ENCODE data around the gene NFYC. TPM values are rescaled to one million over a fixed set of nuclear protein-coding genes. Genes with fewer than 3 reads are reported as not detected.

Gene NFYC
- total RNA-seq, 3 donors from 2014 or later = 56.2 to 76.4 (median 70.5) TPM

- DNase-seq (peak in 1 of 3 donors; percentile 32), ATAC-seq (peak; percentile 19)
- intact Hi-C loops (cut with DNase I, micrococcal nuclease) = no loop called here
- TF ChIP-seq CTCF (IDR thresholded peaks at IDR 0.05) = no peak
- Histone ChIP-seq H3K4me3 (no peak overlapping the region), H3K9me3 (no peaks in the 10 kb centered on the region), H3K36me3 (ENCODE audit: low read depth) (no peaks in the 10 kb centered on the region), H3K4me1 (ENCODE audit: low read depth) (peaks cover 10% of the 10 kb centered on the region)
Observed at GRCh38 chr1:40784141-40784770, 92.8 kb downstream of the NFYC start.

GRCh38 chr1:40784771-40785151, 93.3 kb downstream of the NFYC start:
- peak in 1 of 3 donors; percentile 23 for DNase-seq
- peaks cover 10% of the 10 kb centered on the region for H3K4me1 ChIP-seq (ENCODE audit: low read depth)
- intact Hi-C loops (cut with DNase I, micrococcal nuclease) = no loop called here

DNA sequence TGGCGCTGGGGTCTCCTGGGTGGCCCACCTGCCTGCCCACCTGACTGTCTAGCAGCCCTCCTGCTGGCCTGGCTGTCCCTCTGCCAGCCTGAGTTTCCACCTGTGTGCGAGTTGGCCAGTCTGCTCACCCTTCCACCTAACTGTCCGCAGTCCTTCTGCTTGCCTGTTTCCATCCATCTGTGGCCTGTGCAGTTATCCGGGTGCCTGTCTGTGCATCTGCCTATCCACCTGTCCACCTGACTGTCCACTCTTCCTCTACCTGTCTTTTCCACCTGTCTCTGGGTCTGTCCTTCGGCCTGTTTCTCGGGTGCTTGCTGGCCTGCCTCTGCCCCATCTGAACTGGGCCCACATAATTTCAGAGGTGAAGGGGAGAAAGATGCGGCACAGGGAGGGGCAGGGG, 93.9 kb downstream of the NFYC start:
- Histone ChIP-seq H3K4me3 (no peak overlapping the region), H3K36me3 (ENCODE audit: low read depth) (no peaks in the 10 kb centered on the region), H3K4me1 (ENCODE audit: low read depth) (peaks cover 10% of the 10 kb centered on the region), H3K9me3 (no peaks in the 10 kb centered on the region)
- TF ChIP-seq CTCF (IDR thresholded peaks at IDR 0.05) = no peak
- ATAC-seq (no peak), DNase-seq (no peak)
- intact Hi-C loops (cut with DNase I, micrococcal nuclease) = no loop called here

More at GRCh38 chr1:40784771-40785151, 93.3 kb downstream of the NFYC start:
- peak; percentile 37 for ATAC-seq
- TF ChIP-seq CTCF (IDR thresholded peaks at IDR 0.05) = no peak
- H3K36me3 ChIP-seq (ENCODE audit: low read depth) = no peaks in the 10 kb centered on the region
- H3K4me3 ChIP-seq = no peak overlapping the region
- H3K9me3 ChIP-seq = no peaks in the 10 kb centered on the region

DNA sequence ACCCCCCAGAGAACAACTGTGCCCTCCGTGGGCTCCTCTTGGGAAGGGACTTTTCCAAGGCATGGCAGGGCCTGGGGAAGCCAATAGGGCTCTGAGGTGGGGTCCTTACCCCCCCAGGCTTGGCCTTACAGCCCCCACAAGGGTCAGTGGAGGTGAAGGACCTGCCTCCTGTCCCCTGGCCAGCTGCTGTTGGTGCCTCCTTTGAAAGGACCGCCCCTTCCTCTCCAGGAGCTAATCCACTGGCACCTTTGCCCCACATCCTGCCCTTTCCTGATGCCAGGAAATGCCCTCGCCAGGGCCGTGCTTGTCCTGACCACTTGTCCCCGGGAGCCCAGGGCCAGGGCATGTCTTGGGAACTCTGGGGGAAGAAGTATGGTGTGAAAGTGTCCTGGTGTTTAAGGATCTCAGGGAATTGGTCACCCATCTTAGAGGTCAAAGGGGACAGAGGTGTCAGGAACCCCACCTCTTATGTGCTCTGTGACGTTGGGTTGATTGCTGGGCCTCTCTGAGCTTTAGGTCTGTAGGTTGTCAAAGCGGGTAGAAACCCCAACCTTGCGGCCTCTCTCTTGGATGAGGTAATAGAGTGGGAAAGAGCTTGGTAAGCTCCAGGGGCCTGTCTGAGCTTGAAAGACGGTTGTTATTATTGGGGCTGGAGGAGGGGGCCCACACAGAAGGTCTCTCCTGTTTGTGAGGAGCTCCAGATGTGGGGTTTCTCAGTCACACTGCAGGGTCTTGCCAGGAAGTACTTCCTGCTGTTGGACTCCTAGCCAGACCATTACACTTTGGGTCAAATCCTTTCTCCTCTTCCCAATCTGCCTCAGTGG, 94.9 kb downstream of the NFYC start:
- peaks cover 10% of the 10 kb centered on the region for H3K4me1 ChIP-seq (ENCODE audit: low read depth)
- DNase-seq = no peak
- H3K36me3 ChIP-seq (ENCODE audit: low read depth) = no peaks in the 10 kb centered on the region
- TF ChIP-seq CTCF (IDR thresholded peaks at IDR 0.05) = no peak
- H3K4me3 ChIP-seq = no peak overlapping the region
- intact Hi-C loops (cut with DNase I, micrococcal nuclease) = no loop called here
- H3K9me3 ChIP-seq = no peaks in the 10 kb centered on the region
- ATAC-seq = no peak

GRCh38 chr1:40786995-40787705, 95.6 kb downstream of the NFYC start:
- intact Hi-C loops (cut with DNase I, micrococcal nuclease) = no loop called here
- ATAC-seq (no peak), DNase-seq (no peak)
- TF ChIP-seq CTCF (IDR thresholded peaks at IDR 0.05) = no peak
- Histone ChIP-seq H3K36me3 (ENCODE audit: low read depth) (no peaks in the 10 kb centered on the region), H3K4me1 (ENCODE audit: low read depth) (peaks cover 10% of the 10 kb centered on the region), H3K4me3 (no peak overlapping the region), H3K9me3 (no peaks in the 10 kb centered on the region)
